Gastroesophageal sphincter (tissue), 4 donors: ENCODE results near the gene CA6. TPM values are rescaled to one million over a fixed set of nuclear protein-coding genes. Genes with fewer than 3 reads are reported as not detected.
"Not testable (repeated sequence)": the region's sequence is repeated elsewhere in the genome, so short reads cannot be mapped to it uniquely, and the experiment has no call there.

Experiments used
- ATAC-seq: fragments of 150-250 bp; one replicate; pipeline ENCODE4 v1.9.1; 2016; ENCODE audit warnings: mild to moderate bottlenecking, moderate library complexity
- H3K27ac ChIP-seq, 4 donors: fragments of 200-600 bp; sonication (generic) in 3 of 4; 1 replicate in 3 of 4; 2 replicates in 1 of 4; pipeline ENCODE4 v1.5.1; 2016 to 2019
- H3K27me3 ChIP-seq: fragments of 200-600 bp; sonication (generic); one replicate; pipeline ENCODE4 v1.5.1; 2019
- H3K36me3 ChIP-seq, 2 donors: fragments of 200-600 bp; sonication (generic); one replicate each; pipeline ENCODE4 v1.5.1; 2019; ENCODE audit warnings: control low read depth in 1 of 2
- H3K4me1 ChIP-seq, 3 donors: fragments of 200-600 bp; sonication (generic); 1 replicate in 2 of 3; 2 replicates in 1 of 3; pipeline ENCODE4 v1.5.1; 2016 to 2019; ENCODE audit warnings: control low read depth in 2 of 3
- H3K4me3 ChIP-seq, 2 donors: fragments of 200-600 bp; sonication (generic); one replicate each; pipeline ENCODE4 v1.5.1; 2019; ENCODE audit warnings: mild to moderate bottlenecking in 1 of 2, moderate library complexity in 1 of 2
- H3K9me3 ChIP-seq, 3 donors: fragments of 200-600 bp; sonication (generic); one replicate each; pipeline ENCODE4 v1.5.1; 2017 to 2019; ENCODE audit warnings: control low read depth in 2 of 3
- CTCF ChIP-seq, 4 experiments: fragments of 200-600 bp in 2 of 4; fragments of 450-650 bp in 2 of 4; sonication (generic) in 1 of 4; IDR thresholded peaks; one replicate each; pipeline ENCODE4 v1.5.1; 2017 to 2019; ENCODE audit warnings: antibody characterized with exemption in 4 of 4, mild to moderate bottlenecking in 2 of 4, moderate library complexity in 2 of 4
- EP300 ChIP-seq: sonication (generic); formaldehyde crosslinking; IDR thresholded peaks from one replicate; pipeline ENCODE4 v1.6.1; 2017; ENCODE audit warnings: antibody characterized with exemption, mild to moderate bottlenecking
- POLR2A ChIP-seq, 2 donors: fragments of 450-650 bp; IDR thresholded peaks; one replicate each; pipeline ENCODE4 v1.6.1; 2017; ENCODE audit warnings: antibody characterized with exemption in 2 of 2, mild to moderate bottlenecking in 2 of 2, moderate library complexity in 1 of 2
- POLR2AphosphoS5 ChIP-seq: sonication (generic); formaldehyde crosslinking; IDR thresholded peaks from one replicate; pipeline ENCODE4 v1.6.1; 2017; ENCODE audit warnings: antibody characterized with exemption
- WGBS, 2 donors: methylation state at CpG; one replicate each; pipeline ENCODE4 v1.1.5; 2018; ENCODE audit warnings: low coverage in 1 of 2; 5-methylcytosine and 5-hydroxymethylcytosine counted together
- total RNA-seq, 4 donors: library from RNA; depleted of rRNA; stranded (reverse); fragments of >200 nt; gene quantifications; one replicate each; pipeline ENCODE4 v1.1.0, GENCODE V29; 2016

CA6 gene
- total RNA-seq, 4 donors from 2014 or later, result not detected

- no peaks in the 10 kb centered on the region for H3K36me3 ChIP-seq
- TF ChIP-seq POLR2A (IDR thresholded peaks at IDR 0.05), result no peak
- TF ChIP-seq CTCF (IDR thresholded peaks at IDR 0.05), result no peak
- TF ChIP-seq POLR2AphosphoS5, result no peak
- TF ChIP-seq EP300, result no peak
- H3K27ac ChIP-seq, result no peak overlapping the region
- no peak overlapping the region for H3K4me3 ChIP-seq
- no peak for ATAC-seq
- no peaks in the 10 kb centered on the region for H3K4me1 ChIP-seq
- H3K9me3 ChIP-seq, result no peaks in the 10 kb centered on the region
- H3K27me3 ChIP-seq, result no peaks in the 10 kb centered on the region
- WGBS, 2 donors, result 9 to 38% methylated on average over 1 to 3 of the region's 3 CpGs
These were observed 30.2 kb upstream of the CA6 start for GRCh38 chr1:8915446-8915845.

GRCh38 chr1:8917536-8917935 lies 28.1 kb upstream of the CA6 start:
- 33 to 69% methylated on average over 1 to 7 of the region's 10 CpGs for WGBS, 2 donors
- not testable (repeated sequence) for H3K27me3 ChIP-seq, H3K27ac ChIP-seq, H3K36me3 ChIP-seq, ATAC-seq, H3K4me1 ChIP-seq, H3K4me3 ChIP-seq, H3K9me3 ChIP-seq

DNA sequence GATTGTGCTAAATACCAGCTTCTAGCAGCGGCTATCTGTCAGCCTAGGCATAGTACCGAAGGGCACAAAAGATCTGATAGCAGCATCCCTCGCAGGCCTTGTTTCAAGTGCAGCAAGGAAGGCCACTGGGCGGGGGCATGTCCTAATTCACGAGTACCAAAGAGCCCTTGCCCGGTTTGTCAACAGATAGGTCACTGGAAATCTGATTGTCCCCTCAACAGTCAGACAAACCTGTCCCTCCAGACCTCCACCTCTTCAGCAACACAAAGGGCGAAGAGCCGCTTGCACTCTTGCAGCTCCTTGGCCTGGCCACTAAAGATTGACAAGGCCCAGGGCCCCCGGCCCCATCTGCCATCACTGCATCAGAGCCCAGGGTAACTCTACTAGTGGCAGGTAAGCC lies 22.7 kb upstream of the CA6 start:
- Histone ChIP-seq H3K27me3 (no peaks in the 10 kb centered on the region), H3K36me3 (no peaks in the 10 kb centered on the region), H3K4me1 (no peaks in the 10 kb centered on the region), H3K9me3 (no peaks in the 10 kb centered on the region), H3K4me3 (no peak overlapping the region), H3K27ac (no peak overlapping the region)
- TF ChIP-seq CTCF (IDR thresholded peaks at IDR 0.05) (no peak), POLR2AphosphoS5 (no peak), POLR2A (IDR thresholded peaks at IDR 0.05) (no peak), EP300 (no peak)
- WGBS, 2 donors, result 94% methylated on average over 6 of the region's 9 CpGs; no CpG with 5 or more reads in 1 of the 2 donors
- no peak for ATAC-seq

DNA sequence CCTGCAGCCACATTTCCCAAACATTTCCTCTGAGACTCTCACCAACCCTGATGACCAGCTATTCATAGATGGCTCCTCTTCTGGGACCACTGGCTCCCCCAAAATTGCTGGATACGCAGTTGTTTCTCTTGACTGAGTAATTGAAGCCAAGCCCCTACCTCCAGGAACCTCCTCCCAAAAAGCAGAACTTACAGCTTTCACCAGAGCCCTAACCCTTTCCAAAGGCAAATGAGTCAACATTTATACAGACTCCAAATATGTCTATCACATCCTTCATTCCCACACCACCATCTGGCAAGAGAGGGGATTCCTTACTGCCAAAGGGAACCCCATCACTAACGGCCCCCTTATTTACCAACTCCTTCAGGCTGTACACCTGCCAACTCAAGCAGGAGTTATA lies 20.3 kb upstream of the CA6 start:
- H3K36me3 ChIP-seq, result no peaks in the 10 kb centered on the region
- no peaks in the 10 kb centered on the region for H3K9me3 ChIP-seq
- 39 to 100% methylated on average over 1 to 2 of the region's 2 CpGs for WGBS, 2 donors
- no peak for TF ChIP-seq POLR2AphosphoS5
- TF ChIP-seq POLR2A (IDR thresholded peaks at IDR 0.05), result no peak
- no peaks in the 10 kb centered on the region for H3K27me3 ChIP-seq
- no peaks in the 10 kb centered on the region for H3K4me1 ChIP-seq
- H3K4me3 ChIP-seq, result no peak overlapping the region
- H3K27ac ChIP-seq, result no peak overlapping the region
- ATAC-seq, result no peak

GRCh38 chr1:8925960-8926359 lies 19.7 kb upstream of the CA6 start:
- H3K4me1 ChIP-seq, result no peaks in the 10 kb centered on the region
- no peak for TF ChIP-seq CTCF (IDR thresholded peaks at IDR 0.05)
- TF ChIP-seq POLR2A (IDR thresholded peaks at IDR 0.05), result no peak
- no peak for TF ChIP-seq POLR2AphosphoS5
- TF ChIP-seq EP300, result no peak
- H3K9me3 ChIP-seq, result no peaks in the 10 kb centered on the region
- H3K36me3 ChIP-seq, result no peaks in the 10 kb centered on the region
- H3K27me3 ChIP-seq, result no peaks in the 10 kb centered on the region
- H3K27ac ChIP-seq, result no peak overlapping the region
- WGBS, 2 donors, result 87 to 96% methylated on average over 6 to 9 of the region's 9 CpGs
- ATAC-seq, result no peak
- H3K4me3 ChIP-seq, result no peak overlapping the region

- Histone ChIP-seq H3K36me3 (no peaks in the 10 kb centered on the region), H3K9me3 (no peaks in the 10 kb centered on the region), H3K27ac (no peak overlapping the region), H3K4me1 (no peaks in the 10 kb centered on the region), H3K4me3 (no peak overlapping the region), H3K27me3 (no peaks in the 10 kb centered on the region)
- TF ChIP-seq CTCF (IDR thresholded peaks at IDR 0.05) (no peak), POLR2A (IDR thresholded peaks at IDR 0.05) (no peak), POLR2AphosphoS5 (no peak), EP300 (no peak)
- 88 to 93% methylated on average over 8 to 10 of the region's 12 CpGs for WGBS, 2 donors
- ATAC-seq, result no peak
These were observed 18.7 kb upstream of the CA6 start for GRCh38 chr1:8926707-8927694.
